GM12878 (cell line): ENCODE data around the gene NPIPB8. TPM values are rescaled to one million over a fixed set of nuclear protein-coding genes. Genes with fewer than 3 reads are reported as not detected.
A peak's percentile ranks its signal among the peaks of the same experiment; 100 is the strongest.

Experiments used
- ATAC-seq: fragments of 200-7000 bp; cut with Tn5 transposase; 3 replicates; pipeline ENCODE4 v1.9.1; 2020; ENCODE audit warnings: mild to moderate bottlenecking, moderate library complexity
- BruUV-seq: library from RNA; stranded (reverse); fragments of 400-500 nt; replicated peaks from 2 replicates; lab custom pipeline; 2021; lab: Mats Ljungman, UMichigan
- CTCF ChIA-PET: fragments of 300-600 bp; sonication (Branson Sonifier 250); formaldehyde crosslinking; extraction: SDS; loops from one replicate; lab custom pipeline; 2021; ENCODE audit warnings: inconsistent platforms; lab: Yijun Ruan, JAX
- POLR2A ChIA-PET: fragments of 350-600 bp; formaldehyde crosslinking; extraction: SDS; loops from one replicate; lab custom pipeline; 2021; ENCODE audit warnings: inconsistent platforms; lab: Charles Lee
- RAD21 ChIA-PET: fragments of 300-600 bp; sonication (Branson Sonifier 250); formaldehyde crosslinking; loops from one replicate; lab custom pipeline; 2023; ENCODE audit warnings: antibody characterized with exemption; ENCODE audit not compliant: unreplicated experiment; lab: Charles Lee
- SMC1A ChIA-PET: fragments of 300-600 bp; sonication (Branson Sonifier 250); formaldehyde crosslinking; loops from one replicate; lab custom pipeline; 2023; ENCODE audit not compliant: unreplicated experiment, uncharacterized antibody; lab: Charles Lee
- DNase-seq: peaks from one replicate; pipeline ENCODE4 v3.0.0-alpha.2; 2011; ENCODE audit warnings: low read depth, low spot score
- FAIRE-seq: peaks from 3 replicates; lab custom pipeline; 2011; peaks lifted over from hg19 to GRCh38; lab: Jason Lieb, UNC
- H2AFZ ChIP-seq: 2 replicates; pipeline ENCODE4 v1.6.0; 2011; ENCODE audit warnings: low read depth, low read length, control low read depth; ENCODE audit not compliant: control insufficient read depth
- H3K27ac ChIP-seq: 2 replicates; pipeline ENCODE4 v1.5.1; 2011; ENCODE audit warnings: control low read depth; ENCODE audit not compliant: control insufficient read depth, insufficient read depth
- H3K27me3 ChIP-seq, 2 experiments: replicated peaks in 1 of 2; 2 replicates each; pipeline versions ENCODE4 v1.6.0 to v1.6.1; 2011; ENCODE audit warnings: low read length in 1 of 2; ENCODE audit not compliant: control insufficient read depth in 2 of 2, insufficient read depth in 2 of 2
- H3K36me3 ChIP-seq, 2 experiments: 2 replicates each; pipeline ENCODE4 v1.5.1; 2011; ENCODE audit warnings: low read length in 1 of 2; ENCODE audit not compliant: control insufficient read depth in 2 of 2, insufficient read depth in 2 of 2
- H3K4me1 ChIP-seq: 2 replicates; pipeline ENCODE4 v1.6.1; 2011; ENCODE audit warnings: mild to moderate bottlenecking, low read length, moderate library complexity, mixed read lengths; ENCODE audit not compliant: control insufficient read depth, insufficient read depth
- H3K4me2 ChIP-seq: 2 replicates; pipeline ENCODE4 v1.6.0; 2011; ENCODE audit warnings: control low read depth; ENCODE audit not compliant: control insufficient read depth, insufficient read depth
- H3K4me3 ChIP-seq: fragments of 200-600 bp; sonication (generic); 2 replicates; pipeline ENCODE4 v1.5.1; 2016
- H3K79me2 ChIP-seq: 2 replicates; pipeline ENCODE4 v1.6.0; 2011; ENCODE audit warnings: low read length; ENCODE audit not compliant: control insufficient read depth, insufficient read depth
- H3K9ac ChIP-seq: 2 replicates; pipeline ENCODE4 v1.8.0; 2011; ENCODE audit warnings: low read length, control low read depth, mixed read lengths; ENCODE audit not compliant: control insufficient read depth, insufficient read depth
- H3K9me3 ChIP-seq: replicated peaks from 3 replicates; pipeline ENCODE4 v1.5.1; 2011; ENCODE audit warnings: mild to moderate bottlenecking, low read length; ENCODE audit not compliant: control insufficient read depth, insufficient read depth
- H4K20me1 ChIP-seq: 2 replicates; pipeline ENCODE4 v1.6.0; 2011; ENCODE audit not compliant: control insufficient read depth, insufficient read depth
- CHD4 ChIP-seq: fragments of 200-600 bp; sonication (generic); IDR thresholded peaks from 2 replicates; pipeline ENCODE4 v1.6.1; 2016; ENCODE audit warnings: mild to moderate bottlenecking
- HDAC2 ChIP-seq: fragments of 200-600 bp; sonication (generic); IDR thresholded peaks from 2 replicates; pipeline ENCODE4 v1.6.1; 2017
- HDGF ChIP-seq: fragments of 450-650 bp; IDR thresholded peaks from 2 replicates; pipeline ENCODE4 v1.6.1; 2016; ENCODE audit warnings: antibody characterized with exemption
- JUND ChIP-seq: IDR thresholded peaks from 2 replicates; pipeline ENCODE4 v1.6.1; 2012; ENCODE audit warnings: low read depth, mild to moderate bottlenecking, low read length, improper control_type of control experiment, moderate library complexity
- MXI1 ChIP-seq: fragments of 150-350 bp; IDR thresholded peaks from 2 replicates; pipeline ENCODE4 v1.6.1; 2011; ENCODE audit warnings: low read depth, mild to moderate bottlenecking, inconsistent platforms, low read length, improper control_type of control experiment
- NBN ChIP-seq: fragments of 450-650 bp; IDR thresholded peaks from 2 replicates; pipeline ENCODE4 v1.6.1; 2016
- POLR2AphosphoS5 ChIP-seq: IDR thresholded peaks from 2 replicates; pipeline ENCODE4 v1.6.1; 2011; ENCODE audit warnings: mild to moderate bottlenecking, low read length, inconsistent platforms
- RUNX3 ChIP-seq: IDR thresholded peaks from 2 replicates; pipeline ENCODE4 v1.6.1; 2012; ENCODE audit warnings: low read length, inconsistent platforms
- SPI1 ChIP-seq: IDR thresholded peaks from 2 replicates; pipeline ENCODE4 v1.6.1; 2011; ENCODE audit warnings: low read depth, mild to moderate bottlenecking, low read length, moderate library complexity, borderline replicate concordance; ENCODE audit not compliant: insufficient read depth
- TCF12 ChIP-seq: IDR thresholded peaks from 2 replicates; pipeline ENCODE4 v1.6.1; 2011; ENCODE audit warnings: low read depth, mild to moderate bottlenecking, low read length
- WGBS: methylation state at CpG from one replicate; pipeline ENCODE4 v1.1.6; 2016; ENCODE audit warnings: low lambda C conversion rate; ENCODE audit not compliant: insufficient replicate concordance, insufficient coverage; ENCODE audit errors: missing lambda C conversion rate; 5-methylcytosine and 5-hydroxymethylcytosine counted together
- in situ Hi-C: fragments of 300-500 bp; cut with MboI; formaldehyde crosslinking; loops from 9 replicates; pipeline ENCODE4 v1.14.3; 2018; ENCODE audit warnings: mixed read lengths
- intact Hi-C: fragments of 100-400 bp; cut with micrococcal nuclease; formaldehyde crosslinking; loops from one replicate; pipeline ENCODE4 v1.14.2; 2022; ENCODE audit not compliant: unreplicated experiment
- polyA plus RNA-seq, 11 experiments: library from polyadenylated mRNA; depleted of rRNA in 4 of 11; unstranded in 6 of 11; stranded (reverse) in 5 of 11; fragments of >200 nt; fragmentation: Nextera tagmentation in 4 of 11; fragmentation: Illumina TruSeq in 1 of 11; extraction: Ambion mirVana in 4 of 11; extraction: Trizol in 1 of 11; gene quantifications; 1 replicate in 1 of 11; 2 replicates in 10 of 11; pipeline versions ENCODE4 v1.2.1 to v1.2.3, GENCODE V29; 2011 to 2016; ENCODE audit warnings: inconsistent platforms in 2 of 11, missing spikeins in 2 of 11, low read depth in 1 of 11
- total RNA-seq, 4 experiments: library from RNA; depleted of rRNA in 3 of 4; stranded (reverse); fragments of >200 nt in 3 of 4; fragmentation: Illumina TruSeq in 1 of 4; extraction: Trizol in 1 of 4; gene quantifications; 2 replicates each; pipeline versions ENCODE4 v1.2.1 to v1.2.3, GENCODE V29; 2013 to 2021
- TF ChIP-seq, protein P1 (sequence below): fragments of 450-650 bp; IDR thresholded peaks from 2 replicates; pipeline ENCODE4 v1.6.1; 2016; ENCODE audit warnings: mild to moderate bottlenecking, moderate library complexity, borderline replicate concordance
- TF ChIP-seq, protein P2 (sequence below): fragments of 450-650 bp; IDR thresholded peaks from 2 replicates; pipeline ENCODE4 v1.6.1; 2017; ENCODE audit warnings: mild to moderate bottlenecking
- TF ChIP-seq, protein P3 (sequence below): fragments of 450-650 bp; IDR thresholded peaks from 2 replicates; pipeline ENCODE4 v1.6.1; 2017; ENCODE audit warnings: mild to moderate bottlenecking, low read depth, inconsistent platforms; ENCODE audit not compliant: poor library complexity, severe bottlenecking

Gene NPIPB8
- total and polyA plus RNA-seq, 10 of the 15 experiments (the other 5 are each of a cell fraction or from before 2014, with no cell fraction given), result 0.03 to 1.2 (median 0.56) TPM; not detected in 5

DNA sequence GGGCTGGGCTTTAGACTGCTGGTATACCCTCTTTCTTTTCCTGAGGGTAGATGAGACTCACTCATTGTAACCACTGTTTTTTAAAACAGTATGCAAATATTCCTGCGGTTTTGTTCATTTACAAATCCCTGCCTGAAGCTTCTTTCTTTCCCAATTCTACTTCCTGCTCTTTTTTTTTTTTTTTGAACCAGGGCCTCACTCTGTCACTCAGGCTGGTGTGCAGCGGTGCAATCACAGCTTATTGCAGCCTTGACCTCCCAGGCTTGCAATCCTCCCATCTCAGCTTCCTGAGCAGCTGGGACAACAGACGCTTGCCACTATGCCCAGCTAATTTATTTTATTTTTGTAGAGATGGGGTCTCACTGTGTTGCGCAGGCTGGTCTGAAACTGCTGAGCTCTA is 20.0 kb upstream of the NPIPB8 start:
- CTCF ChIA-PET, result interaction anchor here (1.6 kb wide), 1 partner anchor 11 kb away, joined by 3 read pairs; no protein-coding TSS in a partner anchor
- WGBS, result 0% methylated on average over 3 of the region's 4 CpGs
- FAIRE-seq (no peak), ATAC-seq (no peak), DNase-seq (no peak)
- Histone ChIP-seq H3K36me3 (no peaks in the 10 kb centered on the region), H3K4me1 (peaks cover 3% of the 10 kb centered on the region; the same call in 1 of the 2 replicates), H3K79me2 (no peaks in the 10 kb centered on the region), H3K9me3 (no peaks in the 10 kb centered on the region), H3K9ac (no peak overlapping the region), H3K27ac (no peak overlapping the region), H3K4me2 (peak overlapping the region; percentile 13; the same call in 1 of the 2 replicates), H3K27me3 (peaks cover 0 to 2% of the 10 kb centered on the region in 2 experiments; a peak in 1 of 4 replicates), H3K4me3 (no peak overlapping the region), H2AFZ (no peak overlapping the region), H4K20me1 (no peaks in the 10 kb centered on the region)
- POLR2A ChIA-PET, result interaction anchor here (0.5 to 0.7 kb wide), 2 partner anchors 12 to 371 kb away, joined by 3 to 5 read pairs; no protein-coding TSS in a partner anchor
- SMC1A ChIA-PET, result no interaction called here
- RAD21 ChIA-PET, result no interaction called here
- BruUV-seq, result no TSS peak
- no peak for TF ChIP-seq HDGF
- no peak for TF ChIP-seq NBN
- TF ChIP-seq CHD4, result no peak
- TF ChIP-seq, protein P1, sequence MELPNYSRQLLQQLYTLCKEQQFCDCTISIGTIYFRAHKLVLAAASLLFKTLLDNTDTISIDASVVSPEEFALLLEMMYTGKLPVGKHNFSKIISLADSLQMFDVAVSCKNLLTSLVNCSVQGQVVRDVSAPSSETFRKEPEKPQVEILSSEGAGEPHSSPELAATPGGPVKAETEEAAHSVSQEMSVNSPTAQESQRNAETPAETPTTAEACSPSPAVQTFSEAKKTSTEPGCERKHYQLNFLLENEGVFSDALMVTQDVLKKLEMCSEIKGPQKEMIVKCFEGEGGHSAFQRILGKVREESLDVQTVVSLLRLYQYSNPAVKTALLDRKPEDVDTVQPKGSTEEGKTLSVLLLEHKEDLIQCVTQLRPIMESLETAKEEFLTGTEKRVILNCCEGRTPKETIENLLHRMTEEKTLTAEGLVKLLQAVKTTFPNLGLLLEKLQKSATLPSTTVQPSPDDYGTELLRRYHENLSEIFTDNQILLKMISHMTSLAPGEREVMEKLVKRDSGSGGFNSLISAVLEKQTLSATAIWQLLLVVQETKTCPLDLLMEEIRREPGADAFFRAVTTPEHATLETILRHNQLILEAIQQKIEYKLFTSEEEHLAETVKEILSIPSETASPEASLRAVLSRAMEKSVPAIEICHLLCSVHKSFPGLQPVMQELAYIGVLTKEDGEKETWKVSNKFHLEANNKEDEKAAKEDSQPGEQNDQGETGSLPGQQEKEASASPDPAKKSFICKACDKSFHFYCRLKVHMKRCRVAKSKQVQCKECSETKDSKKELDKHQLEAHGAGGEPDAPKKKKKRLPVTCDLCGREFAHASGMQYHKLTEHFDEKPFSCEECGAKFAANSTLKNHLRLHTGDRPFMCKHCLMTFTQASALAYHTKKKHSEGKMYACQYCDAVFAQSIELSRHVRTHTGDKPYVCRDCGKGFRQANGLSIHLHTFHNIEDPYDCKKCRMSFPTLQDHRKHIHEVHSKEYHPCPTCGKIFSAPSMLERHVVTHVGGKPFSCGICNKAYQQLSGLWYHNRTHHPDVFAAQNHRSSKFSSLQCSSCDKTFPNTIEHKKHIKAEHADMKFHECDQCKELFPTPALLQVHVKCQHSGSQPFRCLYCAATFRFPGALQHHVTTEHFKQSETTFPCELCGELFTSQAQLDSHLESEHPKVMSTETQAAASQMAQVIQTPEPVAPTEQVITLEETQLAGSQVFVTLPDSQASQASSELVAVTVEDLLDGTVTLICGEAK, result no peak
- no peak for TF ChIP-seq MXI1
- TF ChIP-seq POLR2AphosphoS5, result no peak
- TF ChIP-seq, protein P2, sequence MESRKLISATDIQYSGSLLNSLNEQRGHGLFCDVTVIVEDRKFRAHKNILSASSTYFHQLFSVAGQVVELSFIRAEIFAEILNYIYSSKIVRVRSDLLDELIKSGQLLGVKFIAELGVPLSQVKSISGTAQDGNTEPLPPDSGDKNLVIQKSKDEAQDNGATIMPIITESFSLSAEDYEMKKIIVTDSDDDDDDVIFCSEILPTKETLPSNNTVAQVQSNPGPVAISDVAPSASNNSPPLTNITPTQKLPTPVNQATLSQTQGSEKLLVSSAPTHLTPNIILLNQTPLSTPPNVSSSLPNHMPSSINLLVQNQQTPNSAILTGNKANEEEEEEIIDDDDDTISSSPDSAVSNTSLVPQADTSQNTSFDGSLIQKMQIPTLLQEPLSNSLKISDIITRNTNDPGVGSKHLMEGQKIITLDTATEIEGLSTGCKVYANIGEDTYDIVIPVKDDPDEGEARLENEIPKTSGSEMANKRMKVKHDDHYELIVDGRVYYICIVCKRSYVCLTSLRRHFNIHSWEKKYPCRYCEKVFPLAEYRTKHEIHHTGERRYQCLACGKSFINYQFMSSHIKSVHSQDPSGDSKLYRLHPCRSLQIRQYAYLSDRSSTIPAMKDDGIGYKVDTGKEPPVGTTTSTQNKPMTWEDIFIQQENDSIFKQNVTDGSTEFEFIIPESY, result no peak
- TF ChIP-seq RUNX3, result no peak
- TF ChIP-seq JUND, result no peak
- TF ChIP-seq SPI1, result no peak
- no peak for TF ChIP-seq TCF12
- TF ChIP-seq, protein P3, sequence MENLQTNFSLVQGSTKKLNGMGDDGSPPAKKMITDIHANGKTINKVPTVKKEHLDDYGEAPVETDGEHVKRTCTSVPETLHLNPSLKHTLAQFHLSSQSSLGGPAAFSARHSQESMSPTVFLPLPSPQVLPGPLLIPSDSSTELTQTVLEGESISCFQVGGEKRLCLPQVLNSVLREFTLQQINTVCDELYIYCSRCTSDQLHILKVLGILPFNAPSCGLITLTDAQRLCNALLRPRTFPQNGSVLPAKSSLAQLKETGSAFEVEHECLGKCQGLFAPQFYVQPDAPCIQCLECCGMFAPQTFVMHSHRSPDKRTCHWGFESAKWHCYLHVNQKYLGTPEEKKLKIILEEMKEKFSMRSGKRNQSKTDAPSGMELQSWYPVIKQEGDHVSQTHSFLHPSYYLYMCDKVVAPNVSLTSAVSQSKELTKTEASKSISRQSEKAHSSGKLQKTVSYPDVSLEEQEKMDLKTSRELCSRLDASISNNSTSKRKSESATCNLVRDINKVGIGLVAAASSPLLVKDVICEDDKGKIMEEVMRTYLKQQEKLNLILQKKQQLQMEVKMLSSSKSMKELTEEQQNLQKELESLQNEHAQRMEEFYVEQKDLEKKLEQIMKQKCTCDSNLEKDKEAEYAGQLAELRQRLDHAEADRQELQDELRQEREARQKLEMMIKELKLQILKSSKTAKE, result no peak
- no peak for TF ChIP-seq HDAC2
- intact Hi-C loops (no loop called here), in situ Hi-C loops (no loop called here)
